ENCODE measurements around the gene BCL7A.

DNA sequence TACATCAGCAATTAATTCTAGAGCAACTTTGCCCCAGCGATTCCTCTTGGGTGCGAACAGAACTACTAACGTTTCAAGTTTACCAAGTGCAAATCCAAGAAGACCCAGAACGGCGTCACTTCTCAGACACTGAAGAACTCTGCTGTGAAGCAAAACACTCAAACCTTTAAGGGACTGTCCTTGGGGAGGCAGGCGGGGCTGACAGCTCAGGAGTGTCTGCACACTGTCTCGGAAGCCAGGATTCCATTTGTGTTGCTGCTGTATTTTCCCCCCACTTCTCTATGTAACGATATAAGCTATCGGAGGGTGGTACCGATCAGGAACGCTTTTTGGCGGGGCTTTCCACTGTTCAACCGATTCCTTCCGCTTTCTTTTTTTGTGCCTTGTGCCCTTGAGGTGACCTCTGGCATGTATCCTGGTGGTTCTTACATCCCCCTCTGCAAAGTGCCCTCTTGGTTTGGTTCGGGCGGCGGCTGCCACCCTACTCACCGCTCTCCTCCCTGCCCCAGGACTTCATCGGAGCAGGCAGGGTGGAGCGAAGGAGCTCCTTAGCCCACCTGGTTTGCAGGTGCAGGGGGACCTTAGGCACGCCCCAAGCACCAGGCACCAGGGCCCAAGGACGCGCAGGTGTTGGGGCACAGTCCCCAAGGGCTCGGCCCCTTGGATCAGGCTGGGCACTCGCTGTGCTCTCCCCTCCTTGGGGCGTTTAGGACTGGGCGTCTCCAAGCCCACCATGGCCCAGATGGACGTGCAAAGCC is 37.7 kb downstream of the BCL7A start:
- TF ChIP-seq, protein P1, sequence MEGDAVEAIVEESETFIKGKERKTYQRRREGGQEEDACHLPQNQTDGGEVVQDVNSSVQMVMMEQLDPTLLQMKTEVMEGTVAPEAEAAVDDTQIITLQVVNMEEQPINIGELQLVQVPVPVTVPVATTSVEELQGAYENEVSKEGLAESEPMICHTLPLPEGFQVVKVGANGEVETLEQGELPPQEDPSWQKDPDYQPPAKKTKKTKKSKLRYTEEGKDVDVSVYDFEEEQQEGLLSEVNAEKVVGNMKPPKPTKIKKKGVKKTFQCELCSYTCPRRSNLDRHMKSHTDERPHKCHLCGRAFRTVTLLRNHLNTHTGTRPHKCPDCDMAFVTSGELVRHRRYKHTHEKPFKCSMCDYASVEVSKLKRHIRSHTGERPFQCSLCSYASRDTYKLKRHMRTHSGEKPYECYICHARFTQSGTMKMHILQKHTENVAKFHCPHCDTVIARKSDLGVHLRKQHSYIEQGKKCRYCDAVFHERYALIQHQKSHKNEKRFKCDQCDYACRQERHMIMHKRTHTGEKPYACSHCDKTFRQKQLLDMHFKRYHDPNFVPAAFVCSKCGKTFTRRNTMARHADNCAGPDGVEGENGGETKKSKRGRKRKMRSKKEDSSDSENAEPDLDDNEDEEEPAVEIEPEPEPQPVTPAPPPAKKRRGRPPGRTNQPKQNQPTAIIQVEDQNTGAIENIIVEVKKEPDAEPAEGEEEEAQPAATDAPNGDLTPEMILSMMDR (IDR thresholded peaks at IDR 0.05): no peak
- TF ChIP-seq POLR2A (IDR thresholded peaks at IDR 0.05): no peak

Measured in right lobe of liver (tissue), 4 donors.